Mammary epithelial cell (primary cell): ENCODE data around the gene SYCE1L.

Experiments used
- EZH2 ChIP-seq: IDR thresholded peaks from 2 replicates; pipeline ENCODE4 v1.6.1; 2012; ENCODE audit warnings: low read length, inconsistent platforms, borderline replicate concordance
- TF ChIP-seq, protein P1 (sequence below), 2 donors: IDR thresholded peaks in 1 of 2; conservative IDR thresholded peaks in 1 of 2; 2 replicates each; pipeline ENCODE4 v1.5.1; 2011 to 2012; ENCODE audit warnings: inconsistent platforms in 2 of 2, low read length in 2 of 2, mild to moderate bottlenecking in 2 of 2, control low read depth in 1 of 2, low read depth in 1 of 2; ENCODE audit not compliant: insufficient read depth in 1 of 2; ENCODE audit errors: extremely low read depth in 1 of 2

DNA sequence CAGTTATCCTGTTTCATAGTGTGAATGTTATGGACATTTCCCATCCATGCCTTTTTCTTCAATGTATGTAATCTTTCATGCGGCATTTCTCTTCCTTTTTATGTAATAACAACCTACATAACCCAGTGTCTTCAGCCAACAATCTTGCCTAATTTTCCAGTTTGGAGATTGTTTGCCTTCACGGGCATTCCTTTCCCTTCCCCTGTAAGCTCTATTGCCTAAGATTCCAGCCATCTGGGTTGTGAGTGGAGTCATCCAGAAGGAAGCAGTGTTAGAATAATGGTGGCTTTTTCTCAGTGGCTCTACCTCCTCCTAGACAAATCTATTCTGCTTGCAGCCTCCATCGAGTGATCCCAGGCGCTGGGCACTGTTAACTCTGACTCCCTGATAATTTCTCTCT, 22.3 kb downstream of the SYCE1L start:
- TF ChIP-seq, protein P1, sequence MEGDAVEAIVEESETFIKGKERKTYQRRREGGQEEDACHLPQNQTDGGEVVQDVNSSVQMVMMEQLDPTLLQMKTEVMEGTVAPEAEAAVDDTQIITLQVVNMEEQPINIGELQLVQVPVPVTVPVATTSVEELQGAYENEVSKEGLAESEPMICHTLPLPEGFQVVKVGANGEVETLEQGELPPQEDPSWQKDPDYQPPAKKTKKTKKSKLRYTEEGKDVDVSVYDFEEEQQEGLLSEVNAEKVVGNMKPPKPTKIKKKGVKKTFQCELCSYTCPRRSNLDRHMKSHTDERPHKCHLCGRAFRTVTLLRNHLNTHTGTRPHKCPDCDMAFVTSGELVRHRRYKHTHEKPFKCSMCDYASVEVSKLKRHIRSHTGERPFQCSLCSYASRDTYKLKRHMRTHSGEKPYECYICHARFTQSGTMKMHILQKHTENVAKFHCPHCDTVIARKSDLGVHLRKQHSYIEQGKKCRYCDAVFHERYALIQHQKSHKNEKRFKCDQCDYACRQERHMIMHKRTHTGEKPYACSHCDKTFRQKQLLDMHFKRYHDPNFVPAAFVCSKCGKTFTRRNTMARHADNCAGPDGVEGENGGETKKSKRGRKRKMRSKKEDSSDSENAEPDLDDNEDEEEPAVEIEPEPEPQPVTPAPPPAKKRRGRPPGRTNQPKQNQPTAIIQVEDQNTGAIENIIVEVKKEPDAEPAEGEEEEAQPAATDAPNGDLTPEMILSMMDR (conservative IDR thresholded peaks at IDR 0.05 in 1 of 2, IDR thresholded peaks at IDR 0.05 in 1 of 2; ENCODE audit: extremely low read depth in 1 of 2, insufficient read depth in 1 of 2, low read depth in 1 of 2, low read length in 2 of 2) = no peak
- TF ChIP-seq EZH2 = no peak
